CD4-positive, alpha-beta T cell (primary cell): ENCODE measurements around the gene FZR1. TPM values are rescaled to one million over a fixed set of nuclear protein-coding genes. Genes with fewer than 3 reads are reported as not detected.
"Not testable (repeated sequence)": the region's sequence is repeated elsewhere in the genome, so short reads cannot be mapped to it uniquely, and the experiment has no call there.

ENCODE experiments used
- ATAC-seq: fragments of 200-7000 bp; cut with Tn5 transposase; one replicate; pipeline ENCODE4 v1.10.0; 2022; ENCODE audit warnings: mild to moderate bottlenecking; ENCODE audit not compliant: poor library complexity
- CTCF ChIA-PET: fragments of 350-600 bp; sonication (Branson Sonifier 250); formaldehyde crosslinking; loops from one replicate; lab custom pipeline; 2021; ENCODE audit warnings: antibody characterized with exemption, inconsistent platforms; lab: Charles Lee
- POLR2A ChIA-PET: fragments of 350-600 bp; sonication (Branson Sonifier 250); formaldehyde crosslinking; loops from one replicate; lab custom pipeline; 2021; ENCODE audit warnings: antibody characterized with exemption, inconsistent platforms; lab: Charles Lee
- DNase-seq, 14 experiments: peaks; one replicate each; pipeline ENCODE4 v3.0.0-alpha.2; 2013 to 2020; ENCODE audit warnings: mixed read lengths in 2 of 14
- H3K27ac ChIP-seq, 2 donors: one replicate each; pipeline versions ENCODE4 v1.5.1 to v1.7.0; 2013; ENCODE audit warnings: low read length in 2 of 2, low read depth in 1 of 2, mild to moderate bottlenecking in 1 of 2
- H3K27me3 ChIP-seq, 2 experiments: 1 replicate in 1 of 2; 2 replicates in 1 of 2; pipeline versions ENCODE4 v1.6.1 to v1.7.0; 2013; ENCODE audit warnings: low read length in 2 of 2, control low read depth in 1 of 2, mild to moderate bottlenecking in 1 of 2, moderate library complexity in 1 of 2; ENCODE audit not compliant: insufficient read depth in 2 of 2, control insufficient read depth in 1 of 2
- H3K36me3 ChIP-seq: one replicate; pipeline ENCODE4 v1.6.1; 2013; ENCODE audit warnings: low read length, control low read depth; ENCODE audit not compliant: insufficient read depth
- H3K4me1 ChIP-seq: one replicate; pipeline ENCODE4 v1.6.1; 2013; ENCODE audit warnings: low read length, control low read depth; ENCODE audit not compliant: insufficient read depth
- H3K4me3 ChIP-seq: one replicate; pipeline ENCODE4 v1.5.1; 2013; ENCODE audit warnings: mild to moderate bottlenecking, low read length, moderate library complexity
- H3K9me3 ChIP-seq, 2 experiments: 1 replicate in 1 of 2; 2 replicates in 1 of 2; pipeline versions ENCODE4 v1.6.1 to v1.7.0; 2013; ENCODE audit warnings: low read length in 2 of 2, mild to moderate bottlenecking in 2 of 2, control low read depth in 1 of 2, moderate library complexity in 1 of 2; ENCODE audit not compliant: control insufficient read depth in 1 of 2, insufficient read depth in 1 of 2
- H3K27ac Mint-ChIP-seq: one replicate; pipeline ENCODE4 v1.8.0; 2020; ENCODE audit warnings: mixed read lengths
- H3K27me3 Mint-ChIP-seq: one replicate; pipeline ENCODE4 v1.8.0; 2021; ENCODE audit warnings: mixed read lengths
- H3K36me3 Mint-ChIP-seq: one replicate; pipeline ENCODE4 v1.8.0; 2021; ENCODE audit warnings: low read depth, mixed read lengths
- H3K4me1 Mint-ChIP-seq: one replicate; pipeline ENCODE4 v1.8.0; 2021; ENCODE audit warnings: low read depth, mixed read lengths
- H3K4me3 Mint-ChIP-seq: one replicate; pipeline ENCODE4 v1.8.0; 2020; ENCODE audit warnings: mild to moderate bottlenecking, mixed read lengths
- H3K9me3 Mint-ChIP-seq: one replicate; pipeline ENCODE4 v1.8.0; 2020; ENCODE audit warnings: mixed read lengths
- intact Hi-C, 2 experiments: fragments of 100-400 bp; cut with DNase I in 1 of 2; cut with micrococcal nuclease in 1 of 2; formaldehyde crosslinking; loops; one replicate each; pipeline versions ENCODE4 v1.15.1 to v1.9.0; 2023 to 2025; cut with DNase I, micrococcal nuclease
- total RNA-seq, 174 experiments: library from RNA in 2 of 174; stranded (reverse) in 2 of 174; gene quantifications; one replicate each; pipeline ENCODE4 v1.2.3 and lab custom pipeline; 2021 to 2026
- TF ChIP-seq, protein P1 (sequence below): fragments of 200-600 bp; IDR thresholded peaks from one replicate; pipeline ENCODE4 v1.8.0; 2022; ENCODE audit warnings: antibody characterized with exemption, mild to moderate bottlenecking

FZR1 gene
- total RNA-seq, 2 experiments from 2014 or later = 109 to 116 TPM

DNA sequence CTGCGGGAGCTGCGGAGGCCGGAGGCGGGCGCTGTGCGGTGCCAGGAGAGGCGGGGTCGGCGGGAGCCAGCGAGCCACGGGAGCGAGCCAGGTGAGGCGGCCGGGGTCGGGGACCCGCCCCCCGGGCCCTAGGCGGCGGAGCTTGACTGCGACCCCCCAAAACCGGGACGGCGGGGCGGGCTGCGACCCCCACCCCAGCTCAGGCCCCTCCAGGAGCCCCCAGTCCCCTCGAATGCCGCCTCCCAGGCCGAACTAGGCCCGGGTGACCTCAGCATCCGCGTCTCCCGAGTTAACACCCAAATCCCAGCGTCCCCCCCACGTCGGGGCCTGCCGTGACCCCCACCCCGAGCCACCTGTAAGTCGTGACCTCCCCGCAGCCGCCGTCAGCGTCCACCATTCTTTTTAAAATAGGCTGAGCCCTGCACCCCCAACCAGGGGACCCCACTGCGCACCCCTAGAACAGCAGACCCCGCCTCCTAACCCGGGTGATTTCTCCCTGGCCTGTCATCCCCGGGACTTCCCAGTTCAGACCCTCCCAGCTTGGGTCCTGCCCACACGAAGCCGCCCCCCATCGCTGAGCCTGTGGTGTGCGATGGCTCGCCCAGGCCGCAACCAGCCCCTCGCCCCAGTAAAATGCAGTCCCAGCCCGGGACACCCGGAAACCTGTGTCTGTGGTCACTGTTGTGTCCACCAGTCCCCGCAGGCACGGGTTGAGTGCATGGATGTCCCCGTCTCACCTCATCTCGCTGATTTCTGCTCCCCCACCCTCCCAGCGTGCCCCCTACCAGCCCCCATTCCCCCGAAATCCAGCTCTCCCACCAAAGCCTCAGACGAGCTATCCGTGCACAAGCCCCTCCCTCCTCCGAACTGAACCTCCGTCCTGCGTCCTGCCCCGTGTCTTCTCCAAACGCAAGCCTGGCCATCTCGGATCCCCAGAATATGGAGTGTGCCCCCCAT is 551 bp downstream of the FZR1 start:
- peak overlapping the region; percentile 92 for H3K4me3 Mint-ChIP-seq
- CTCF ChIA-PET = interaction anchor here (1.0 kb wide), 1 partner anchor 38 kb away, joined by 3 read pairs; no protein-coding TSS in a partner anchor
- peaks cover 44% of the 10 kb centered on the region for H3K4me1 Mint-ChIP-seq

DNA sequence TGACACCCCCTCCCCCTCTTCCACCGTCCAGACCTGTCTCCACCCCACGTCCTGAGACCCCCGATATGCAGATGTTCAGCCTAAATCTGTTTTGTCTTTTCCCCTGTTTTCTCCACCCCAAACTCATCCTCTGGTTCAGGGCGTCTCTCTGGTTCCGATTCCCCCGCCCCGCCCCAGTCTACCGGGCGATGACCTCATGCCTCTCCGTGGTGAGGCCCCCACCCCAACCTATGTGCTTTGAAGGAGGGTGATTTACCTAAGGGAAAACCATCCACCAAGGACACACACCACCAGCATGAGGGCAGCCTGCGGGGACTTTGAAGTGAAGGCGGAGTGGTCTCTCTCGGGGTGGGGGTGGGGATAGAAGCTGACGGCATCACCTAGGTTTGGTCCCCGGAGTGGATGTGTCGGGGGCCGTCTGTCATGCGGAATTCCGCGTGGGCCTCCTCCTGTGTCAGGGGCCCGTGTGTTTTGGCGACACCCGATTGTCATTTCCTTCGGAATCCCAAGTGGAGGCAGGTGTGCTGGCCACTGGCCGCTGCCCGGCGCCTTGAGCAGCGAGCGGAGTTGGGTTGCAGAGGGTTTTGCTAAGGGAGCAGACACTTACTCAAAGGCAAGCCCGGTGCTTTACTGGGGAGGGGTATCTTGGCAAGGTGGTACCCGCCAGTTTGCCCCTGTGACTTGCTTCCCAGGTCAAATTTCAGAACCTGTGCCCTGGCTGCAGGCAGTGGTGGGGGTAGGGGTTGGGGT is 1.4 kb downstream of the FZR1 start:
- H3K27me3 ChIP-seq = no peaks in the 10 kb centered on the region
- no peaks in the 10 kb centered on the region for H3K9me3 ChIP-seq
- intact Hi-C loops = loop anchor here (2.0 to 10.0 kb wide), 6 partner anchors 40 to 453 kb away; partner anchors contain the start of genes CACTIN (in 1 of the 2), HMG20B (in 1 of the 2) and TLE5 (in 1 of the 2)
- Mint-ChIP-seq H3K36me3 (peaks cover 42% of the 10 kb centered on the region), H3K4me1 (peaks cover 44% of the 10 kb centered on the region), H3K9me3 (no peaks in the 10 kb centered on the region), H3K4me3 (peak overlapping the region; percentile 92), H3K27ac (peak overlapping the region; percentile 90), H3K27me3 (no peaks in the 10 kb centered on the region)
- ATAC-seq = no peak
- H3K4me1 ChIP-seq = peaks cover 60% of the 10 kb centered on the region
- peaks cover 34% of the 10 kb centered on the region for H3K36me3 ChIP-seq
- peak overlapping the region; percentile 91 for H3K4me3 ChIP-seq
- DNase-seq = peak in 12 of 14 experiments; percentile 24 to 73 (median 52)
- CTCF ChIA-PET = interaction anchor here (1.0 kb wide), 1 partner anchor 37 kb away, joined by 3 read pairs; no protein-coding TSS in a partner anchor
- TF ChIP-seq, protein P1, sequence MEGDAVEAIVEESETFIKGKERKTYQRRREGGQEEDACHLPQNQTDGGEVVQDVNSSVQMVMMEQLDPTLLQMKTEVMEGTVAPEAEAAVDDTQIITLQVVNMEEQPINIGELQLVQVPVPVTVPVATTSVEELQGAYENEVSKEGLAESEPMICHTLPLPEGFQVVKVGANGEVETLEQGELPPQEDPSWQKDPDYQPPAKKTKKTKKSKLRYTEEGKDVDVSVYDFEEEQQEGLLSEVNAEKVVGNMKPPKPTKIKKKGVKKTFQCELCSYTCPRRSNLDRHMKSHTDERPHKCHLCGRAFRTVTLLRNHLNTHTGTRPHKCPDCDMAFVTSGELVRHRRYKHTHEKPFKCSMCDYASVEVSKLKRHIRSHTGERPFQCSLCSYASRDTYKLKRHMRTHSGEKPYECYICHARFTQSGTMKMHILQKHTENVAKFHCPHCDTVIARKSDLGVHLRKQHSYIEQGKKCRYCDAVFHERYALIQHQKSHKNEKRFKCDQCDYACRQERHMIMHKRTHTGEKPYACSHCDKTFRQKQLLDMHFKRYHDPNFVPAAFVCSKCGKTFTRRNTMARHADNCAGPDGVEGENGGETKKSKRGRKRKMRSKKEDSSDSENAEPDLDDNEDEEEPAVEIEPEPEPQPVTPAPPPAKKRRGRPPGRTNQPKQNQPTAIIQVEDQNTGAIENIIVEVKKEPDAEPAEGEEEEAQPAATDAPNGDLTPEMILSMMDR = no peak
- POLR2A ChIA-PET = no interaction called here
- no peak overlapping the region for H3K27ac ChIP-seq

More for the DNA sequence above, 551 bp downstream of the FZR1 start:
- H3K9me3 Mint-ChIP-seq = no peaks in the 10 kb centered on the region
- no peaks in the 10 kb centered on the region for H3K27me3 Mint-ChIP-seq
- H3K36me3 ChIP-seq = peaks cover 34% of the 10 kb centered on the region
- DNase-seq (peak in 8 of 14 experiments; percentile 12 to 74 (median 30)), ATAC-seq (no peak)
- intact Hi-C loops = loop anchor here (1.0 to 10.0 kb wide), 7 partner anchors 41 to 452 kb away; partner anchors contain the start of genes CACTIN (in 1 of the 2), HMG20B (in 1 of the 2), MFSD12 (in 1 of the 2) and TLE5 (in 1 of the 2)
- peaks cover 35% of the 10 kb centered on the region for H3K36me3 Mint-ChIP-seq
- TF ChIP-seq, protein P1 = no peak
- H3K27me3 ChIP-seq = no peaks in the 10 kb centered on the region
- H3K4me3 ChIP-seq = peak overlapping the region; percentile 91
- H3K27ac Mint-ChIP-seq = peak overlapping the region; percentile 95
- peak overlapping the region in 1 of 2 donors; percentile 50 for H3K27ac ChIP-seq
- POLR2A ChIA-PET = interaction anchor here (1.0 kb wide), 1 partner anchor 9 kb away, joined by 3 read pairs; no protein-coding TSS in a partner anchor
- H3K4me1 ChIP-seq = peaks cover 53% of the 10 kb centered on the region
- H3K9me3 ChIP-seq = no peaks in the 10 kb centered on the region

DNA sequence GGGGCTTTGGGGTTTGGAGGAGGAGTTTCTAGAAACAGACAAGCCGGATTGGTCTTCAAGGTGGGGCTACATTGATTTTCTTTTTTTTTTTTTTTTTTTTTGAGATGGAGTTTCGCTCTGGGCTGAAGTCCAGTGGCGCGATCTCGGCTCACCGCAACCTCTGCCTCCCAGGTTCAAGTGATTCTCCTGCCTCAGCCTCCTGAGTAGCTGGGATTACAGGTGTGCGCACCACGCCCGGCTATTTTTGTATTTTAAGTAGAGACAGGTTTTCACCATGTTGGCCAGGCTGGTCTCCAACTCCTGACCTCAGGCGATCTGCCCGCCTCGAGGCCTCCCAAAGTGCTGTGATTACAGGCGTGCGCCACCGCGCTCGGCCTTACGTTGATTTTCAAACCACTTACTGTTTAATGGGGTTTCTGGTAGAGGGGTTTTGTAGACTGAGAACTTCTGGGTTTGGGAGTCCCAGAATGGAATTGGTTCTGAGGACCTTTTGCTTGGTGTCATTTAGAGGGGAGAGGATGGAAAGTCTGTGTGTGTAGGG is 2.1 kb downstream of the FZR1 start:
- H3K9me3 ChIP-seq, ATAC-seq, H3K27me3 ChIP-seq, H3K9me3 Mint-ChIP-seq, CTCF ChIA-PET, H3K27ac ChIP-seq, H3K27me3 Mint-ChIP-seq, DNase-seq, H3K4me3 ChIP-seq, POLR2A ChIA-PET: not testable (repeated sequence)
- peak overlapping the region; percentile 92 for H3K4me3 Mint-ChIP-seq
- H3K4me1 ChIP-seq = peaks cover 65% of the 10 kb centered on the region
- peaks cover 44% of the 10 kb centered on the region for H3K4me1 Mint-ChIP-seq
- H3K36me3 Mint-ChIP-seq = peaks cover 44% of the 10 kb centered on the region
- intact Hi-C loops = loop anchor here (5.0 to 10.0 kb wide), 4 partner anchors 39 to 453 kb away; partner anchors contain the start of genes HMG20B (in 1 of the 2) and TLE5 (in 1 of the 2)
- peaks cover 34% of the 10 kb centered on the region for H3K36me3 ChIP-seq
- H3K27ac Mint-ChIP-seq = peak overlapping the region; percentile 76
